HG03196 (cell line): ENCODE data around the gene SLC35F6.
"Not testable (repeated sequence)": the region's sequence is repeated elsewhere in the genome, so short reads cannot be mapped to it uniquely, and the experiment has no call there.

Experiments
- ATAC-seq: cut with Tn5 transposase; IDR thresholded peaks from one replicate; pipeline ENCODE4 v1.9.1; 2021; ENCODE audit not compliant: unreplicated experiment

Gene SLC35F6

GRCh38 chr2:26780203-26780760 is 16.2 kb downstream of the SLC35F6 start:
- no peak for ATAC-seq

- ATAC-seq: no peak
Observed at GRCh38 chr2:26782876-26783704, 19.0 kb downstream of the SLC35F6 start.

- no peak for ATAC-seq
Observed at GRCh38 chr2:26784570-26785234, 20.6 kb downstream of the SLC35F6 start.

GRCh38 chr2:26785431-26786206 is 21.5 kb downstream of the SLC35F6 start, which contains the start of gene CENPA:
CENPA (plus strand) TSS chr2:26786056; CDS start chr2:26786197, 141 bp downstream.
- ATAC-seq: peak; percentile 97

GRCh38 chr2:26786207-26787028 is 22.3 kb downstream of the SLC35F6 start:
- ATAC-seq: peak; percentile 19

GRCh38 chr2:26792720-26793119 is 28.6 kb downstream of the SLC35F6 start:
- no peak for ATAC-seq

- no peak for ATAC-seq
Observed at GRCh38 chr2:26793518-26793917, 29.4 kb downstream of the SLC35F6 start.

- not testable (repeated sequence) for ATAC-seq
Observed at GRCh38 chr2:26795135-26795534, 31.1 kb downstream of the SLC35F6 start.

GRCh38 chr2:26801328-26801727 is 37.2 kb downstream of the SLC35F6 start:
- no peak for ATAC-seq

GRCh38 chr2:26801796-26802195 is 37.7 kb downstream of the SLC35F6 start:
- ATAC-seq: no peak

GRCh38 chr2:26805241-26805676 is 41.2 kb downstream of the SLC35F6 start:
- ATAC-seq: no peak

GRCh38 chr2:26807788-26808460 is 43.8 kb downstream of the SLC35F6 start:
- ATAC-seq: no peak

GRCh38 chr2:26809211-26809610 is 45.1 kb downstream of the SLC35F6 start:
- no peak for ATAC-seq

- ATAC-seq: no peak
Observed at GRCh38 chr2:26809876-26810577, 45.9 kb downstream of the SLC35F6 start.

GRCh38 chr2:26811261-26811660 is 47.2 kb downstream of the SLC35F6 start:
- no peak for ATAC-seq

GRCh38 chr2:26811791-26812694 is 48.0 kb downstream of the SLC35F6 start:
- ATAC-seq: no peak

GRCh38 chr2:26812731-26813130 is 48.6 kb downstream of the SLC35F6 start:
- ATAC-seq: no peak
